DOHH2 (cell line): ENCODE results near the gene SLC26A8.

Experiments
- EZH2phosphoT487 ChIP-seq: fragments of 200-600 bp; sonication (generic); IDR thresholded peaks from 2 replicates; pipeline ENCODE4 v1.6.1; 2017; ENCODE audit warnings: borderline replicate concordance, mild to moderate bottlenecking, antibody characterized with exemption, low read length, moderate library complexity, mixed read lengths
- TF ChIP-seq, protein P1 (sequence below): fragments of 200-600 bp; sonication (generic); IDR thresholded peaks from one replicate; pipeline ENCODE4 v1.5.1; 2014; ENCODE audit warnings: antibody characterized with exemption, mild to moderate bottlenecking, low read depth, low read length; ENCODE audit not compliant: poor library complexity, severe bottlenecking

DNA sequence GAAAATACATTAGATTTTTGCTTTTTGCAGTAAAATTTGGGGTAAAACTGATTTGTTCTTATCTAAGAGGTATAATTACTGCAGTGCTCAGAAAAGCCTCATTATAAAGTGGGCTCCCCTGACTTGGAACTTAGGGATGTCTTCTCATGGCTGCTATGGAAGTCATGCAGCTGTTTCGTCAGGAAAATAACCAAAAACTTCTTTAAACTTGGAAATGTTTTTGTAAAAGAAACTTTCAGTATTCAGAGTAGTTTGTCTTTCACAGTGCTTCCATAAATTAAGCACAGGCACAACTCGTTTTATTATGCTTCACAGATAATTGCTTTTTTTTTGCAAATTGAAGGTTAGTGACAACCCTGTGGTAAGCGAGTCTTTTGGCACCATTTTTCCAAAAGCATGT lies 10.0 kb upstream of the SLC26A8 start:
- TF ChIP-seq, protein P1, sequence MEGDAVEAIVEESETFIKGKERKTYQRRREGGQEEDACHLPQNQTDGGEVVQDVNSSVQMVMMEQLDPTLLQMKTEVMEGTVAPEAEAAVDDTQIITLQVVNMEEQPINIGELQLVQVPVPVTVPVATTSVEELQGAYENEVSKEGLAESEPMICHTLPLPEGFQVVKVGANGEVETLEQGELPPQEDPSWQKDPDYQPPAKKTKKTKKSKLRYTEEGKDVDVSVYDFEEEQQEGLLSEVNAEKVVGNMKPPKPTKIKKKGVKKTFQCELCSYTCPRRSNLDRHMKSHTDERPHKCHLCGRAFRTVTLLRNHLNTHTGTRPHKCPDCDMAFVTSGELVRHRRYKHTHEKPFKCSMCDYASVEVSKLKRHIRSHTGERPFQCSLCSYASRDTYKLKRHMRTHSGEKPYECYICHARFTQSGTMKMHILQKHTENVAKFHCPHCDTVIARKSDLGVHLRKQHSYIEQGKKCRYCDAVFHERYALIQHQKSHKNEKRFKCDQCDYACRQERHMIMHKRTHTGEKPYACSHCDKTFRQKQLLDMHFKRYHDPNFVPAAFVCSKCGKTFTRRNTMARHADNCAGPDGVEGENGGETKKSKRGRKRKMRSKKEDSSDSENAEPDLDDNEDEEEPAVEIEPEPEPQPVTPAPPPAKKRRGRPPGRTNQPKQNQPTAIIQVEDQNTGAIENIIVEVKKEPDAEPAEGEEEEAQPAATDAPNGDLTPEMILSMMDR = no peak
- no peak for TF ChIP-seq EZH2phosphoT487
